Measurements from ENCODE around the gene ETFBKMT.
"Not testable (repeated sequence)": the region's sequence is repeated elsewhere in the genome, so short reads cannot be mapped to it uniquely, and the experiment has no call there.

ETFBKMT gene

GRCh38 chr12:31655208-31655607 lies 4.3 kb upstream of the ETFBKMT start:
- Histone ChIP-seq H3K4me2 (no peak overlapping the region), H3K4me1 (peaks cover 18% of the 10 kb centered on the region), H3K9me3 (no peaks in the 10 kb centered on the region), H3K4me3 (no peak overlapping the region), H3K36me3 (no peaks in the 10 kb centered on the region), H3K9ac (no peak overlapping the region), H4K20me1 (no peaks in the 10 kb centered on the region), H3K27me3 (no peaks in the 10 kb centered on the region), H3K27ac (no peak overlapping the region)
- no peak for TF ChIP-seq Cebpa-rat (IDR thresholded peaks at IDR 0.05)

- Histone ChIP-seq H3K36me3 (no peaks in the 10 kb centered on the region), H3K27me3 (no peaks in the 10 kb centered on the region), H3K27ac (no peak overlapping the region), H3K9ac (no peak overlapping the region), H3K9me3 (no peaks in the 10 kb centered on the region), H3K4me2 (no peak overlapping the region), H4K20me1 (no peaks in the 10 kb centered on the region), H3K4me3 (no peak overlapping the region), H3K4me1 (peaks cover 18% of the 10 kb centered on the region)
- TF ChIP-seq Cebpa-rat (IDR thresholded peaks at IDR 0.05) = no peak
Measured at GRCh38 chr12:31655792-31656191, 3.7 kb upstream of the ETFBKMT start.

- no peaks in the 10 kb centered on the region for H3K27me3 ChIP-seq
- H3K4me1 ChIP-seq = peaks cover 13% of the 10 kb centered on the region
- H3K4me2 ChIP-seq = peak overlapping the region; percentile 77
- no peaks in the 10 kb centered on the region for H4K20me1 ChIP-seq
- peak overlapping the region; percentile 68 for H3K4me3 ChIP-seq
- peak overlapping the region; percentile 80 for H3K27ac ChIP-seq
- H3K36me3 ChIP-seq = no peaks in the 10 kb centered on the region
- no peak for TF ChIP-seq Cebpa-rat (IDR thresholded peaks at IDR 0.05)
- no peaks in the 10 kb centered on the region for H3K9me3 ChIP-seq
- H3K9ac ChIP-seq = peak overlapping the region; percentile 80
Measured at GRCh38 chr12:31658471-31659086, 909 bp upstream of the ETFBKMT start.

- Histone ChIP-seq H3K27ac (no peak overlapping the region), H3K36me3 (no peaks in the 10 kb centered on the region), H3K4me2 (no peak overlapping the region), H3K9ac (no peak overlapping the region), H3K9me3 (peaks cover 17% of the 10 kb centered on the region), H3K4me3 (no peak overlapping the region), H3K27me3 (no peaks in the 10 kb centered on the region), H3K4me1 (peaks cover 13% of the 10 kb centered on the region), H4K20me1 (no peaks in the 10 kb centered on the region)
- TF ChIP-seq Cebpa-rat (IDR thresholded peaks at IDR 0.05) = 0 out of 2 replicates have a peak, but pooled peaks have one; percentile 46
Measured at GRCh38 chr12:31662176-31662849, 2.8 kb downstream of the ETFBKMT start.

GRCh38 chr12:31663576-31663975 lies 4.1 kb downstream of the ETFBKMT start:
- no peak overlapping the region for H3K4me3 ChIP-seq
- no peaks in the 10 kb centered on the region for H4K20me1 ChIP-seq
- H3K27me3 ChIP-seq = no peaks in the 10 kb centered on the region
- no peak overlapping the region for H3K27ac ChIP-seq
- TF ChIP-seq Cebpa-rat (IDR thresholded peaks at IDR 0.05) = no peak
- peaks cover 6% of the 10 kb centered on the region for H3K4me1 ChIP-seq
- peaks cover 21% of the 10 kb centered on the region for H3K9me3 ChIP-seq
- no peaks in the 10 kb centered on the region for H3K36me3 ChIP-seq
- no peak overlapping the region for H3K4me2 ChIP-seq
- H3K9ac ChIP-seq = no peak overlapping the region

DNA sequence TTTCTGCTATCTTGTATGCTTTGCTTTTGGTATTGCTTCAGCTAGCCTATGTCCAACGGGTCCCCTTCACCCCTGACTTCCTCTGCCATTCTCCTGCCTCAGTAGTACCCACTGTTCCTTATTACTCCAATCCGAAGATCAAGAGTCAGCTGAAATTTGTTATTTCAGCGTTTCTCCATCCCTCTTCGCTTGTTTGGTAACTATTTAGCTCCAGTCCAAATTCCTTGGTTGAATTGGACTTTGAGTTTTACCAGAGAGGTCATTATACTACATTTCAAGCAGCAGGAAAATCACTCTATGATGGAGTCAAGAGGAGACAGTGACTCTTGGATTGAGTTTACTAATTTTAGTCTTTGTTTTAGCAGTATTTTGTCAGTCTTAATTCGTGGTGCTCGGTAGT lies 4.5 kb downstream of the ETFBKMT start:
- no peak overlapping the region for H3K9ac ChIP-seq
- H3K27me3 ChIP-seq = no peaks in the 10 kb centered on the region
- H3K4me2 ChIP-seq = no peak overlapping the region
- no peaks in the 10 kb centered on the region for H3K36me3 ChIP-seq
- no peaks in the 10 kb centered on the region for H4K20me1 ChIP-seq
- H3K4me3 ChIP-seq = no peak overlapping the region
- no peak overlapping the region for H3K27ac ChIP-seq
- peaks cover 25% of the 10 kb centered on the region for H3K9me3 ChIP-seq
- 0 out of 2 replicates have a peak, but pooled peaks cover 5% of the 10 kb centered on the region for H3K4me1 ChIP-seq
- no peak for TF ChIP-seq Cebpa-rat (IDR thresholded peaks at IDR 0.05)

DNA sequence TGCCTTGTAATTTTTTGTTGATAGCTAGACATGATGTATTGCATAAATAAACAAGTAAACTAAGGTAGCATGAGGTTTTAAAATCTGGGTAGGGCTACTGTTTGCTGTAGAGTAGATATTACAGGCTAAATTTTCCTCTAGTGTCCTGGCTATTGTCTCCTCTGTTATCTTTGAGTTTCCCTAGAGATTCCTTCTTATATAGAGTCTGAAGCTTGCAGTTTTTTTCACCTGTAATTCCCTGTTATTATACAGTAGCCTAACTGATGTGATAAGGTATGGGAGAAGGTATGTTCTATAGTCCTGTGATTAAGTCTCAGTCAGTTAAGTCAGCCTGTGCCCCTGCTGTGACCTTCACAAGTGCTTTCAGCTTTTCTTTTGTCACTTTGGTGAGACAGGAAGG lies 9.5 kb downstream of the ETFBKMT start:
- TF ChIP-seq Cebpa-rat (IDR thresholded peaks at IDR 0.05) = no peak
- Histone ChIP-seq H3K36me3 (peaks cover 14% of the 10 kb centered on the region), H3K4me3 (no peak overlapping the region), H3K27ac (no peak overlapping the region), H3K9me3 (peaks cover 36% of the 10 kb centered on the region), H3K4me1 (no peaks in the 10 kb centered on the region), H4K20me1 (no peaks in the 10 kb centered on the region), H3K9ac (no peak overlapping the region), H3K4me2 (no peak overlapping the region), H3K27me3 (no peaks in the 10 kb centered on the region)

- H3K4me1 ChIP-seq = not testable (repeated sequence)
Measured at GRCh38 chr12:31669582-31669981, 10.1 kb downstream of the ETFBKMT start.

GRCh38 chr12:31672521-31672920 lies 13.0 kb downstream of the ETFBKMT start:
- Histone ChIP-seq H3K9ac (no peak overlapping the region), H3K36me3 (peaks cover 27% of the 10 kb centered on the region), H4K20me1 (no peaks in the 10 kb centered on the region), H3K9me3 (peaks cover 19% of the 10 kb centered on the region), H3K27me3 (no peaks in the 10 kb centered on the region), H3K4me1 (no peaks in the 10 kb centered on the region), H3K4me3 (no peak overlapping the region), H3K4me2 (no peak overlapping the region), H3K27ac (no peak overlapping the region)
- no peak for TF ChIP-seq Cebpa-rat (IDR thresholded peaks at IDR 0.05)

More at GRCh38 chr12:31669582-31669981, 10.1 kb downstream of the ETFBKMT start:
- not testable (repeated sequence) for H3K27ac ChIP-seq, H3K27me3 ChIP-seq, H3K4me2 ChIP-seq, H4K20me1 ChIP-seq, H3K9ac ChIP-seq, H3K4me3 ChIP-seq
- H3K9me3 ChIP-seq = peaks cover 36% of the 10 kb centered on the region
- peaks cover 16% of the 10 kb centered on the region for H3K36me3 ChIP-seq

DNA sequence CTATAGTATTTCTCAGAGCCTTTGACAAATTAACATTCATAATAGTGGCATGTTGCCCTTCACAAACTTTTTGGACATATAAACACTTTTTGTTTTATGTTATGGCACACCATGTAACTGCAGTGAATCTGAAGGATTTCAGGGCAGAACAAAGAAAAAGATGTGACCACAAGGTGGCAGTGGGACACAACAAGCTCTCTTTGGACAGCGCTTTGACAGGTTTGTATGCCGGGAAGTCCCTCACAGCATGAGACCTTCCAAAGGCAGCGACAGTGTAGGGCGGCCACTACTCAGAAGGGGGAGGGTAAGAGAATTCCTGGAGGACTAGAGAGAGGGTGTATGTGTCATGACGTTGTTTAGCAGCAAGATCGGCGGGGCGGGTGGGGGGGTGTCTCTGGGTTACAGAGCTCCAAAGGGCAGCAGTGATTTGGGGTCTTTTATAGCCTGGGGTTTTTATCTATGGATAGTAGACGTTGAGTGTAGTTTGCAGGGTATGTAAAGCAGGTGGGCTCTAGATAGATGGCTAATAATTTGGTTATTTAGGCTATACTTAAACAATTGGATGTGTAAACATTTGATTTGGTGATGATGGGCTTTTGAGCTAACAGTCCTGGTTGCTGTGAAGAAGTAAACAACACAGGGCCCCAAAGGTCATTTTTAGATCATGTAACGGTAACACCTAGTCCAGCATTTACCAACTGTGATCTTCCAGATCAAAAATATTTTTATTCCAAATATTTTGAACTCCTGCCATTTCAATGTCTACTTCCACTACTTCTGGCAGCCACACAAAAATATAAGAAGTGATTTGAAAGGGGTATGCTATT lies 22.9 kb downstream of the ETFBKMT start:
- H3K27me3 ChIP-seq = no peaks in the 10 kb centered on the region
- H3K9ac ChIP-seq = no peak overlapping the region
- H3K4me3 ChIP-seq = no peak overlapping the region
- no peaks in the 10 kb centered on the region for H4K20me1 ChIP-seq
- H3K27ac ChIP-seq = no peak overlapping the region
- H3K9me3 ChIP-seq = peaks cover 40% of the 10 kb centered on the region
- peaks cover 14% of the 10 kb centered on the region for H3K4me1 ChIP-seq
- no peak overlapping the region for H3K4me2 ChIP-seq
- no peak for TF ChIP-seq Cebpa-rat (IDR thresholded peaks at IDR 0.05)
- H3K36me3 ChIP-seq = peaks cover 36% of the 10 kb centered on the region
